PC-9 (cell line): ENCODE measurements around the gene HOOK2. TPM values are rescaled to one million over a fixed set of nuclear protein-coding genes. Genes with fewer than 3 reads are reported as not detected.

ENCODE experiments used
- BruUV-seq: library from RNA; stranded (reverse); fragments of 400-500 nt; replicated peaks from 2 replicates; lab custom pipeline; 2021; lab: Mats Ljungman, UMichigan
- CTCF ChIA-PET: fragments of 300-600 bp; sonication (Branson Sonifier 250); formaldehyde crosslinking; loops from one replicate; lab custom pipeline; 2022; ENCODE audit warnings: antibody characterized with exemption; lab: Charles Lee
- POLR2A ChIA-PET: fragments of 300-600 bp; sonication (Branson Sonifier 250); formaldehyde crosslinking; loops from one replicate; lab custom pipeline; 2022; ENCODE audit warnings: antibody characterized with exemption; ENCODE audit not compliant: unreplicated experiment; lab: Charles Lee
- DNase-seq, 2 experiments: peaks; one replicate each; pipeline versions ENCODE4 v3.0.0 to v3.0.0-alpha.2; 2015 to 2022; ENCODE audit warnings: mixed read lengths in 1 of 2
- H2AFZ ChIP-seq: fragments of 200-600 bp; sonication (generic); 2 replicates; pipeline ENCODE4 v1.8.1; 2017; ENCODE audit warnings: antibody characterized with exemption
- H3F3A ChIP-seq: fragments of 200-600 bp; sonication (generic); 2 replicates; pipeline ENCODE4 v1.8.1; 2017; ENCODE audit warnings: antibody characterized with exemption, mild to moderate bottlenecking, low read depth; ENCODE audit not compliant: insufficient read depth
- H3K27ac ChIP-seq: fragments of 200-600 bp; sonication (generic); 2 replicates; pipeline ENCODE4 v1.6.1; 2016; ENCODE audit warnings: mixed run types
- H3K27me3 ChIP-seq: fragments of 200-600 bp; sonication (generic); 2 replicates; pipeline ENCODE4 v1.6.1; 2016; ENCODE audit warnings: low read depth, mixed run types; ENCODE audit not compliant: insufficient read depth
- H3K36me3 ChIP-seq: fragments of 200-600 bp; sonication (generic); 2 replicates; pipeline ENCODE4 v1.6.1; 2016; ENCODE audit warnings: low read depth, mixed run types
- H3K4me1 ChIP-seq: fragments of 200-600 bp; sonication (generic); replicated peaks from 2 replicates; pipeline ENCODE4 v1.6.1; 2016; ENCODE audit warnings: mixed run types; ENCODE audit not compliant: insufficient read depth
- H3K4me2 ChIP-seq: fragments of 200-600 bp; sonication (generic); 2 replicates; pipeline ENCODE4 v1.6.1; 2017; ENCODE audit warnings: mixed run types
- H3K4me3 ChIP-seq: fragments of 200-600 bp; sonication (generic); 2 replicates; pipeline ENCODE4 v1.6.1; 2016; ENCODE audit warnings: mixed run types
- H3K79me2 ChIP-seq: fragments of 200-600 bp; sonication (generic); 2 replicates; pipeline ENCODE4 v1.6.1; 2017; ENCODE audit warnings: low read depth, mixed run types
- H3K9me2 ChIP-seq: fragments of 200-600 bp; sonication (generic); 2 replicates; pipeline ENCODE4 v1.8.1; 2017; ENCODE audit warnings: mild to moderate bottlenecking; ENCODE audit not compliant: insufficient read depth
- H3K9me3 ChIP-seq: fragments of 200-600 bp; sonication (generic); 2 replicates; pipeline ENCODE4 v1.8.1; 2016; ENCODE audit warnings: low read depth; ENCODE audit not compliant: insufficient read depth
- H4K20me1 ChIP-seq: fragments of 200-600 bp; sonication (generic); 2 replicates; pipeline ENCODE4 v1.8.1; 2017; ENCODE audit not compliant: insufficient read depth
- EZH2 ChIP-seq: fragments of 200-600 bp; sonication (generic); IDR thresholded peaks from 2 replicates; pipeline ENCODE4 v1.8.0; 2017; ENCODE audit warnings: antibody characterized with exemption, low read depth
- intact Hi-C: fragments of 100-400 bp; cut with micrococcal nuclease; formaldehyde crosslinking; loops from one replicate; pipeline ENCODE4 v1.10.0; 2022; ENCODE audit not compliant: unreplicated experiment
- total RNA-seq: library from RNA; stranded (reverse); gene quantifications from 2 replicates; pipeline ENCODE4 v1.2.3, GENCODE V29; 2021
- TF ChIP-seq, protein P1 (sequence below): fragments of 200-600 bp; sonication (generic); conservative IDR thresholded peaks from 2 replicates; pipeline ENCODE4 v1.6.1; 2017; ENCODE audit warnings: mixed run types, antibody characterized with exemption, mild to moderate bottlenecking, moderate library complexity

The HOOK2 gene
- total RNA-seq, 1 experiment from 2014 or later = 109 TPM

DNA sequence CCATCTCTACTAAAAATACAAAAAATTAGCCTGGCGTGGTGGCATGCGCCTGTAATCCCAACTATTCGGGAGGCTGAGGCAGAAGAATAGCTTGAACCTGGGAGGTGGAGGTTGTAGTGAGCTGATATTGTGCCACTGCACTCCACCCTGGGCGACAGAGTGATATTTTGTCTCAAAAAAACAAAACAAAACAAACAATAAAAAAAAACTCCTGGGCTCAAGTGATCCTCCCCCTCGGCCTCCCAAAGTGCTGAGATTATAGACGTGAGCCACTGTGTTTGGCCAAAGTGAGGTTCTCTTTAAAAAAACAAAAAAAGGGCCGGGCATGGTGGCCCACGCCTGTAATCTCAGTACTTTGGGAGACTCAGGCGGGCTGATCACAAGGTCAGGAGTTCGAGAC is 12.1 kb upstream of the HOOK2 start:
- BruUV-seq = no TSS peak
- Histone ChIP-seq H3F3A (peaks cover 81% of the 10 kb centered on the region), H4K20me1 (peaks cover 10% of the 10 kb centered on the region), H3K79me2 (peaks cover 39% of the 10 kb centered on the region), H3K27ac (peak overlapping the region; percentile 86), H3K4me1 (peaks cover 72% of the 10 kb centered on the region), H3K9me3 (no peaks in the 10 kb centered on the region), H3K36me3 (no peaks in the 10 kb centered on the region), H3K4me2 (peak overlapping the region; percentile 91), H3K27me3 (no peaks in the 10 kb centered on the region), H2AFZ (no peak overlapping the region), H3K4me3 (peak overlapping the region; percentile 37; the same call in 1 of the 2 replicates), H3K9me2 (no peaks in the 10 kb centered on the region)
- POLR2A ChIA-PET = interaction anchor here (0.7 kb wide), 1 partner anchor 86 kb away, joined by 3 read pairs; no protein-coding TSS in a partner anchor
- CTCF ChIA-PET = no interaction called here
- TF ChIP-seq EZH2 = no peak
- TF ChIP-seq, protein P1, sequence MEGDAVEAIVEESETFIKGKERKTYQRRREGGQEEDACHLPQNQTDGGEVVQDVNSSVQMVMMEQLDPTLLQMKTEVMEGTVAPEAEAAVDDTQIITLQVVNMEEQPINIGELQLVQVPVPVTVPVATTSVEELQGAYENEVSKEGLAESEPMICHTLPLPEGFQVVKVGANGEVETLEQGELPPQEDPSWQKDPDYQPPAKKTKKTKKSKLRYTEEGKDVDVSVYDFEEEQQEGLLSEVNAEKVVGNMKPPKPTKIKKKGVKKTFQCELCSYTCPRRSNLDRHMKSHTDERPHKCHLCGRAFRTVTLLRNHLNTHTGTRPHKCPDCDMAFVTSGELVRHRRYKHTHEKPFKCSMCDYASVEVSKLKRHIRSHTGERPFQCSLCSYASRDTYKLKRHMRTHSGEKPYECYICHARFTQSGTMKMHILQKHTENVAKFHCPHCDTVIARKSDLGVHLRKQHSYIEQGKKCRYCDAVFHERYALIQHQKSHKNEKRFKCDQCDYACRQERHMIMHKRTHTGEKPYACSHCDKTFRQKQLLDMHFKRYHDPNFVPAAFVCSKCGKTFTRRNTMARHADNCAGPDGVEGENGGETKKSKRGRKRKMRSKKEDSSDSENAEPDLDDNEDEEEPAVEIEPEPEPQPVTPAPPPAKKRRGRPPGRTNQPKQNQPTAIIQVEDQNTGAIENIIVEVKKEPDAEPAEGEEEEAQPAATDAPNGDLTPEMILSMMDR = no peak
- intact Hi-C loops = loop anchor here (5.0 to 10.0 kb wide), 2 partner anchors 375 to 1057 kb away; no protein-coding TSS in a partner anchor
- peak in 1 of 2 experiments; percentile 8 for DNase-seq

DNA sequence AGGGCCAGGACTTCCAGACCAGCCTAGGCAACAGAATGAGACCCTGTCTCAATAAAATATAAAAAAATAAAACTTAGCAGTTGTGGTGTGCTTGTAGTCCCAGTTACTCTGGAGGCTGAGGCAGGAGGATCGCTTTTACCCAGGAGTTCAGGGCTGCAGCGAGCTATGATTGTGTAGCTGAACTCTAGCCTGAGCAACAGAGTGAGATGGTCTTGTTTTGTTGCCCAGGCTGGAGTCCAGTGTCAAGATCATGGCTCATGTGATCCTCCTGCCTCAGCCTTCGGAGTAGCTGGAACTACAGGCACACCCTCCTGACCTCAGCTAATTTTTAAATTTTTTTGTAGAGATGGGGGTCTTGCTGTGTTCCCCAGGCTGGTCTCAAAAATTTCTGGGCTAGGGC is 11.6 kb upstream of the HOOK2 start:
- no TSS peak for BruUV-seq
- H3K4me2 ChIP-seq = peak overlapping the region; percentile 91
- no peaks in the 10 kb centered on the region for H3K36me3 ChIP-seq

DNA sequence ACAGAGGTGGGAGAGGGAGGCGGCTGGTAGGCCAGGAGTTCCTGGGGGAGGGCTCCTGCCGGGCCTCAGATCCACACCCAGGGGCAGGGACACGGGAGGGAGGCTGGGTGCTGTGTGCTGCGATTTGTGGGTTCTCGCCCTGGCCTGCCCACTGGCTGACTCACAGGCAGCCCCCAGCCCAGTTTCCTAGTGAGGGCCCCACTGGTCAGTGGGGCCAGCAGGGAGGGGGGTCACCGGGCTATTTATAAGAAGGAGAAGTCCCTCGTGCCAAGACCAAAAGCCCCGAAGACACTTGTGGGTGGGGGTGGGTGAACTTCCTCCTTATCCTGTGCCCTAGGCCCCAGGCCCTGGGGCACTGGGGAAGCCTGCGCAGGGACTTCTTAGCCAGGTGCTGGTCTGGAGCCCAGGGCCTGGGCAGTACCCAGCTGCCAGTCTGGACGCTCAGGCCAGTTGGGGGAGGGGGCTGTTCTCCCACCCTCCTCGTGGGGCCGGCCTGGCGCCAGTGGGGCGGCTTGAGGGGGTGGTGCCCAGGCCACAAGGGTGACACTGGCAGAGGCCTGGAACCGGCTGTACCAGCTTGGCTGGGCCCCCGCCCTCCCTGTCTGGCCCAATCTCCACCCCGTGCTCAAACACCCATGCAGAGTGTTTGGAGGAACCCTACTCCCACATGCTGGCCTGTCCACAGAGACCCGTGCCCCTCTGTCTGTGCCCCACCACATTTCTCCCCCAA is 11.0 kb upstream of the HOOK2 start:
- Histone ChIP-seq H3K4me3 (peak overlapping the region; percentile 37; the same call in 1 of the 2 replicates), H3K9me2 (no peaks in the 10 kb centered on the region), H3K79me2 (peaks cover 33% of the 10 kb centered on the region), H4K20me1 (no peaks in the 10 kb centered on the region), H3K27me3 (no peaks in the 10 kb centered on the region), H2AFZ (no peak overlapping the region), H3K36me3 (no peaks in the 10 kb centered on the region), H3F3A (peaks cover 81% of the 10 kb centered on the region), H3K9me3 (no peaks in the 10 kb centered on the region), H3K27ac (peak overlapping the region; percentile 86), H3K4me1 (peaks cover 83% of the 10 kb centered on the region), H3K4me2 (peak overlapping the region; percentile 91)
- no TSS peak for BruUV-seq
- TF ChIP-seq EZH2 = no peak
- TF ChIP-seq, protein P1 = no peak
- intact Hi-C loops = loop anchor here (5.0 to 10.0 kb wide), 2 partner anchors 376 to 1058 kb away; no protein-coding TSS in a partner anchor
- DNase-seq = peak; percentile 94 to 98
- POLR2A ChIA-PET = interaction anchor here (0.5 to 0.6 kb wide), 2 partner anchors 9 to 64 kb away, joined by 3 to 6 read pairs; no protein-coding TSS in a partner anchor
- CTCF ChIA-PET = no interaction called here

More for the DNA sequence above, 11.6 kb upstream of the HOOK2 start:
- ChIA-PET POLR2A (interaction anchor here (0.6 to 0.7 kb wide), 2 partner anchors 65 to 86 kb away, joined by 3 to 6 read pairs; no protein-coding TSS in a partner anchor), CTCF (no interaction called here)
- Histone ChIP-seq H3K4me3 (peak overlapping the region; percentile 37; the same call in 1 of the 2 replicates), H3F3A (peaks cover 81% of the 10 kb centered on the region), H3K27ac (peak overlapping the region; percentile 86), H3K27me3 (no peaks in the 10 kb centered on the region), H2AFZ (no peak overlapping the region), H3K9me2 (no peaks in the 10 kb centered on the region), H3K79me2 (peaks cover 37% of the 10 kb centered on the region), H3K4me1 (peaks cover 77% of the 10 kb centered on the region), H4K20me1 (peaks cover 5% of the 10 kb centered on the region), H3K9me3 (no peaks in the 10 kb centered on the region)
- intact Hi-C loops = loop anchor here (5.0 to 10.0 kb wide), 2 partner anchors 375 to 1058 kb away; no protein-coding TSS in a partner anchor
- no peak for DNase-seq
- TF ChIP-seq, protein P1 = no peak
- TF ChIP-seq EZH2 = no peak
